SK-N-SH (cell line): ENCODE data around the gene ADCY7. TPM values are rescaled to one million over a fixed set of nuclear protein-coding genes. Genes with fewer than 3 reads are reported as not detected.

Experiments used
- CTCF ChIA-PET: fragments of 300-600, 350-600 bp; formaldehyde crosslinking; extraction: SDS; loops from one replicate; lab custom pipeline; 2021; lab: Yijun Ruan, JAX
- POLR2A ChIA-PET: fragments of 350-600 bp; sonication (Branson Sonifier 250); formaldehyde crosslinking; extraction: SDS; loops from one replicate; lab custom pipeline; 2020; ENCODE audit warnings: antibody characterized with exemption, inconsistent platforms; lab: Yijun Ruan, JAX
- DNase-seq: peaks from one replicate; pipeline ENCODE4 v3.0.0; 2012
- H2AFZ ChIP-seq: fragments of 200-600 bp; sonication (generic); 2 replicates; pipeline ENCODE4 v1.8.1; 2016; ENCODE audit warnings: antibody characterized with exemption, mild to moderate bottlenecking, low read depth
- H3F3A ChIP-seq: fragments of 200-600 bp; sonication (generic); replicated peaks from 2 replicates; pipeline ENCODE3; 2016; ENCODE audit warnings: antibody characterized with exemption, mild to moderate bottlenecking; ENCODE audit not compliant: insufficient read depth
- H3K27ac ChIP-seq, 2 experiments: fragments of 200-500 bp in 1 of 2; fragments of 200-600 bp in 1 of 2; sonication (Bioruptor generic) in 1 of 2; sonication (generic), shearing (Covaris generic) in 1 of 2; 2 replicates each; pipeline versions ENCODE4 v1.5.1 to v1.6.1; 2014 to 2016; ENCODE audit warnings: low read depth in 2 of 2, inconsistent platforms in 1 of 2, low read length in 1 of 2, mild to moderate bottlenecking in 1 of 2, mixed read lengths in 1 of 2
- H3K27me3 ChIP-seq: fragments of 200-600 bp; sonication (generic), shearing (Covaris generic); 2 replicates; pipeline ENCODE4 v1.6.1; 2016; ENCODE audit warnings: mixed run types; ENCODE audit not compliant: insufficient read depth
- H3K36me3 ChIP-seq, 2 experiments: fragments of 200-500 bp in 1 of 2; fragments of 200-600 bp in 1 of 2; sonication (Bioruptor generic) in 1 of 2; sonication (generic) in 1 of 2; replicated peaks in 1 of 2; 2 replicates each; pipeline versions ENCODE3 to v1.5.1; 2014 to 2016; ENCODE audit warnings: low read length in 1 of 2, mild to moderate bottlenecking in 1 of 2; ENCODE audit not compliant: insufficient read depth in 2 of 2, control insufficient read depth in 1 of 2
- H3K4me1 ChIP-seq, 2 experiments: fragments of 200-500 bp in 1 of 2; fragments of 200-600 bp in 1 of 2; sonication (Bioruptor generic) in 1 of 2; sonication (generic), shearing (Covaris generic) in 1 of 2; 2 replicates each; pipeline versions ENCODE4 v1.5.1 to v1.6.1; 2014 to 2016; ENCODE audit warnings: low read depth in 1 of 2, low read length in 1 of 2, mixed run types in 1 of 2; ENCODE audit not compliant: insufficient read depth in 2 of 2, control insufficient read depth in 1 of 2
- H3K4me2 ChIP-seq: fragments of 200-600 bp; sonication (generic), shearing (Covaris generic); 2 replicates; pipeline ENCODE4 v1.6.1; 2017; ENCODE audit warnings: mixed run types
- H3K4me3 ChIP-seq, 2 experiments: fragments of 200-500 bp in 1 of 2; fragments of 200-600 bp in 1 of 2; sonication (Bioruptor generic) in 1 of 2; sonication (generic), shearing (Covaris generic) in 1 of 2; 2 replicates each; pipeline versions ENCODE4 v1.5.1 to v1.8.1; 2014 to 2016; ENCODE audit warnings: low read depth in 2 of 2, inconsistent platforms in 1 of 2, low read length in 1 of 2, mild to moderate bottlenecking in 1 of 2, mixed read lengths in 1 of 2, moderate library complexity in 1 of 2
- H3K79me2 ChIP-seq: fragments of 200-600 bp; sonication (generic); 2 replicates; pipeline ENCODE4 v1.8.1; 2017; ENCODE audit warnings: mild to moderate bottlenecking; ENCODE audit not compliant: insufficient read depth
- H3K9ac ChIP-seq: fragments of 200-600 bp; sonication (generic); 2 replicates; pipeline ENCODE4 v1.6.1; 2017; ENCODE audit warnings: mixed run types
- H3K9me2 ChIP-seq: fragments of 200-600 bp; sonication (generic); 2 replicates; pipeline ENCODE4 v1.6.1; 2017; ENCODE audit warnings: mixed run types
- H3K9me3 ChIP-seq: fragments of 200-600 bp; sonication (generic); 2 replicates; pipeline ENCODE4 v1.6.1; 2017; ENCODE audit warnings: mixed run types, mild to moderate bottlenecking, moderate library complexity
- H4K20me1 ChIP-seq: fragments of 200-600 bp; sonication (generic); 2 replicates; pipeline ENCODE4 v1.6.1; 2017; ENCODE audit warnings: mild to moderate bottlenecking, mixed run types; ENCODE audit not compliant: insufficient read depth
- CHD2 ChIP-seq: fragments of 150-350 bp; IDR thresholded peaks from 2 replicates; pipeline ENCODE4 v1.6.1; 2018; ENCODE audit warnings: low read length; ENCODE audit not compliant: partially characterized antibody
- ELF1 ChIP-seq: IDR thresholded peaks from 2 replicates; pipeline ENCODE4 v1.4.0; 2012
- EZH2phosphoT487 ChIP-seq: fragments of 200-600 bp; sonication (generic); IDR thresholded peaks from 2 replicates; pipeline ENCODE4 v1.6.1; 2017; ENCODE audit warnings: low read depth, mixed run types, mild to moderate bottlenecking, antibody characterized with exemption, moderate library complexity, borderline replicate concordance
- FOSL2 ChIP-seq: IDR thresholded peaks from 2 replicates; pipeline ENCODE4 v1.4.0; 2012; ENCODE audit warnings: low read depth, mild to moderate bottlenecking, moderate library complexity, borderline replicate concordance
- FOXM1 ChIP-seq: IDR thresholded peaks from 2 replicates; pipeline ENCODE4 v1.4.0; 2012; ENCODE audit warnings: low read depth, mild to moderate bottlenecking
- JUND ChIP-seq: IDR thresholded peaks from 2 replicates; pipeline ENCODE4 v1.4.0; 2012
- MXI1 ChIP-seq: IDR thresholded peaks from 2 replicates; pipeline ENCODE4 v1.6.1; 2012; ENCODE audit warnings: mild to moderate bottlenecking, low read depth, low read length, improper control_type of control experiment
- NRF1 ChIP-seq: IDR thresholded peaks from 2 replicates; pipeline ENCODE4 v1.6.1; 2012; ENCODE audit warnings: low read depth, mild to moderate bottlenecking, low read length
- POLR2AphosphoS5 ChIP-seq: IDR thresholded peaks from 2 replicates; pipeline ENCODE4 v1.6.1; 2012; ENCODE audit warnings: low read depth, low read length
- RAD21 ChIP-seq: IDR thresholded peaks from 2 replicates; pipeline ENCODE4 v1.6.1; 2012; ENCODE audit warnings: mild to moderate bottlenecking, low read length
- RCOR1 ChIP-seq: fragments of 150-350 bp; IDR thresholded peaks from 2 replicates; pipeline ENCODE4 v1.6.1; 2017; ENCODE audit warnings: antibody characterized with exemption, low read length
- RFX5 ChIP-seq: IDR thresholded peaks from 2 replicates; pipeline ENCODE4 v1.6.1; 2012; ENCODE audit warnings: mild to moderate bottlenecking, improper control_type of control experiment, low read length
- RXRA ChIP-seq: IDR thresholded peaks from 2 replicates; pipeline ENCODE4 v1.4.0; 2012; ENCODE audit warnings: low read depth, mild to moderate bottlenecking, borderline replicate concordance
- SIN3A ChIP-seq: IDR thresholded peaks from 2 replicates; pipeline ENCODE4 v1.6.1; 2012; ENCODE audit warnings: low read depth, mild to moderate bottlenecking, low read length, moderate library complexity, borderline replicate concordance
- SMC3 ChIP-seq: IDR thresholded peaks from 2 replicates; pipeline ENCODE4 v1.6.1; 2012; ENCODE audit warnings: low read depth, low read length, improper control_type of control experiment
- TAF1 ChIP-seq: IDR thresholded peaks from 2 replicates; pipeline ENCODE4 v1.6.1; 2012; ENCODE audit warnings: low read depth, mild to moderate bottlenecking, low read length, moderate library complexity, borderline replicate concordance
- USF1 ChIP-seq: IDR thresholded peaks from 2 replicates; pipeline ENCODE4 v1.4.0; 2012; ENCODE audit warnings: low read depth, borderline replicate concordance
- YY1 ChIP-seq: IDR thresholded peaks from 2 replicates; pipeline ENCODE4 v1.4.0; 2012; ENCODE audit warnings: low read depth, mild to moderate bottlenecking
- WGBS: methylation state at CpG from one replicate; pipeline ENCODE4 v1.1.6; 2017; ENCODE audit warnings: low lambda C conversion rate; 5-methylcytosine and 5-hydroxymethylcytosine counted together
- polyA plus RNA-seq, 3 experiments: library from polyadenylated mRNA; depleted of rRNA; stranded (reverse); fragments of >200 nt; gene quantifications; 2 replicates each; pipeline ENCODE4 v1.2.3, GENCODE V29; 2012
- TF ChIP-seq, protein P1 (sequence below): IDR thresholded peaks from 2 replicates; pipeline ENCODE4 v1.4.0; 2012; ENCODE audit warnings: low read depth
- TF ChIP-seq, protein P2 (sequence below): IDR thresholded peaks from 2 replicates; pipeline ENCODE4 v1.6.1; 2012; ENCODE audit warnings: mild to moderate bottlenecking, low read depth, low read length, moderate library complexity
- TF ChIP-seq, protein P3 (sequence below): fragments of 150-350 bp; IDR thresholded peaks from 2 replicates; pipeline ENCODE4 v1.6.1; 2017; ENCODE audit warnings: antibody characterized with exemption, low read length, low read depth, borderline replicate concordance

The ADCY7 gene
- polyA plus RNA-seq, 1 of the 3 experiments (the other 2 are of a cell fraction) = 14.3 TPM

DNA sequence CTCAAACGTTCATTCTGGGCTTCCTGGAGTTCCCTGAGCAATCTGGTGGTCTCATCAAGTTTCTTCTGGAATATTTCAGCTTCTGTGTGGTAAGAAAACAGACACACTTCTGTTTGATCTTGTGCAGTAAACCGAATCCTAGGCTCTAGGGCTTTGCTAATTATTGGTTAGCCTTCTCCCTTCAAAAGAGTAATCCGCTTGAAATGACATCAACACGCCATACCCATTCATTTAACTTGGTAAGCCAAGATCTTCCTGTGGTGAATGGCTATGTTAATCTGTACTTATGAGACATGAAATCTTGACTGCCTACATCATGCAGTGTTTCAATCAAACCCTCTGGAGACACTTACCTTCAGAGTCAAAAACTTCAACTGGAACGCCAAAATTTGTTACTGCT lies 54.0 kb downstream of the ADCY7 start:
- Histone ChIP-seq H3K9ac (no peak overlapping the region), H3K9me2 (no peaks in the 10 kb centered on the region), H3K79me2 (no peaks in the 10 kb centered on the region), H4K20me1 (no peaks in the 10 kb centered on the region), H3K27me3 (no peaks in the 10 kb centered on the region), H2AFZ (no peak overlapping the region), H3K27ac (no peak overlapping the region), H3K4me3 (no peak overlapping the region), H3K9me3 (no peaks in the 10 kb centered on the region), H3K4me2 (no peak overlapping the region), H3K36me3 (peaks cover 71 to 93% of the 10 kb centered on the region in 2 experiments), H3F3A (peaks cover 11% of the 10 kb centered on the region), H3K4me1 (peaks cover 0 to 20% of the 10 kb centered on the region in 2 experiments; a peak in 2 of 4 replicates)
- no peak for DNase-seq
- TF ChIP-seq FOXM1 = no peak
- no peak for TF ChIP-seq ELF1
- no peak for TF ChIP-seq EZH2phosphoT487
- TF ChIP-seq YY1 = no peak
- no peak for TF ChIP-seq RCOR1
- TF ChIP-seq NRF1 = no peak
- no peak for TF ChIP-seq RFX5
- ChIA-PET POLR2A (no interaction called here), CTCF (interaction anchor here (0.8 to 1.6 kb wide), 2 partner anchors 10 to 75 kb away, joined by 3 to 5 read pairs; no protein-coding TSS in a partner anchor)
- 94% methylated on average over 5 of the region's 5 CpGs for WGBS

GRCh38 chr16:50322333-50322732 lies 56.0 kb downstream of the ADCY7 start:
- peaks cover 71 to 92% of the 10 kb centered on the region in 2 experiments for H3K36me3 ChIP-seq

More at GRCh38 chr16:50322333-50322732, 56.0 kb downstream of the ADCY7 start:
- H3K4me2 ChIP-seq = no peak overlapping the region
- no peak overlapping the region for H3K27ac ChIP-seq
- no peaks in the 10 kb centered on the region for H4K20me1 ChIP-seq
- TF ChIP-seq SIN3A (no peak), RCOR1 (no peak), MXI1 (no peak), TAF1 (no peak), POLR2AphosphoS5 (no peak), YY1 (no peak), ELF1 (no peak), RFX5 (no peak), CHD2 (no peak), EZH2phosphoT487 (no peak), FOSL2 (no peak), RAD21 (no peak), JUND (no peak), USF1 (no peak), SMC3 (no peak), RXRA (no peak)
- TF ChIP-seq, protein P1, sequence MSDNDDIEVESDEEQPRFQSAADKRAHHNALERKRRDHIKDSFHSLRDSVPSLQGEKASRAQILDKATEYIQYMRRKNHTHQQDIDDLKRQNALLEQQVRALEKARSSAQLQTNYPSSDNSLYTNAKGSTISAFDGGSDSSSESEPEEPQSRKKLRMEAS = no peak
- TF ChIP-seq, protein P2, sequence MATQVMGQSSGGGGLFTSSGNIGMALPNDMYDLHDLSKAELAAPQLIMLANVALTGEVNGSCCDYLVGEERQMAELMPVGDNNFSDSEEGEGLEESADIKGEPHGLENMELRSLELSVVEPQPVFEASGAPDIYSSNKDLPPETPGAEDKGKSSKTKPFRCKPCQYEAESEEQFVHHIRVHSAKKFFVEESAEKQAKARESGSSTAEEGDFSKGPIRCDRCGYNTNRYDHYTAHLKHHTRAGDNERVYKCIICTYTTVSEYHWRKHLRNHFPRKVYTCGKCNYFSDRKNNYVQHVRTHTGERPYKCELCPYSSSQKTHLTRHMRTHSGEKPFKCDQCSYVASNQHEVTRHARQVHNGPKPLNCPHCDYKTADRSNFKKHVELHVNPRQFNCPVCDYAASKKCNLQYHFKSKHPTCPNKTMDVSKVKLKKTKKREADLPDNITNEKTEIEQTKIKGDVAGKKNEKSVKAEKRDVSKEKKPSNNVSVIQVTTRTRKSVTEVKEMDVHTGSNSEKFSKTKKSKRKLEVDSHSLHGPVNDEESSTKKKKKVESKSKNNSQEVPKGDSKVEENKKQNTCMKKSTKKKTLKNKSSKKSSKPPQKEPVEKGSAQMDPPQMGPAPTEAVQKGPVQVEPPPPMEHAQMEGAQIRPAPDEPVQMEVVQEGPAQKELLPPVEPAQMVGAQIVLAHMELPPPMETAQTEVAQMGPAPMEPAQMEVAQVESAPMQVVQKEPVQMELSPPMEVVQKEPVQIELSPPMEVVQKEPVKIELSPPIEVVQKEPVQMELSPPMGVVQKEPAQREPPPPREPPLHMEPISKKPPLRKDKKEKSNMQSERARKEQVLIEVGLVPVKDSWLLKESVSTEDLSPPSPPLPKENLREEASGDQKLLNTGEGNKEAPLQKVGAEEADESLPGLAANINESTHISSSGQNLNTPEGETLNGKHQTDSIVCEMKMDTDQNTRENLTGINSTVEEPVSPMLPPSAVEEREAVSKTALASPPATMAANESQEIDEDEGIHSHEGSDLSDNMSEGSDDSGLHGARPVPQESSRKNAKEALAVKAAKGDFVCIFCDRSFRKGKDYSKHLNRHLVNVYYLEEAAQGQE = no peak
- TF ChIP-seq, protein P3, sequence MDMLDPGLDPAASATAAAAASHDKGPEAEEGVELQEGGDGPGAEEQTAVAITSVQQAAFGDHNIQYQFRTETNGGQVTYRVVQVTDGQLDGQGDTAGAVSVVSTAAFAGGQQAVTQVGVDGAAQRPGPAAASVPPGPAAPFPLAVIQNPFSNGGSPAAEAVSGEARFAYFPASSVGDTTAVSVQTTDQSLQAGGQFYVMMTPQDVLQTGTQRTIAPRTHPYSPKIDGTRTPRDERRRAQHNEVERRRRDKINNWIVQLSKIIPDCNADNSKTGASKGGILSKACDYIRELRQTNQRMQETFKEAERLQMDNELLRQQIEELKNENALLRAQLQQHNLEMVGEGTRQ = no peak
- no peak overlapping the region for H3K4me3 ChIP-seq
- no peak overlapping the region for H2AFZ ChIP-seq
- no peaks in the 10 kb centered on the region for H3K79me2 ChIP-seq
- no peak for DNase-seq
- peaks cover 0 to 3% of the 10 kb centered on the region in 2 experiments; a peak in 2 of 4 replicates for H3K4me1 ChIP-seq
- no peaks in the 10 kb centered on the region for H3K9me3 ChIP-seq
- POLR2A ChIA-PET = no interaction called here
- no peaks in the 10 kb centered on the region for H3K9me2 ChIP-seq
- H3K27me3 ChIP-seq = no peaks in the 10 kb centered on the region
- CTCF ChIA-PET = interaction anchor here (1.1 to 2.0 kb wide), 6 partner anchors 32 to 342 kb away, joined by 3 to 8 read pairs (median 4); partner anchors contain the start of gene CNEP1R1
- H3K9ac ChIP-seq = no peak overlapping the region
- WGBS = 92% methylated on average over 1 of the region's 1 CpG
- H3F3A ChIP-seq = peaks cover 11% of the 10 kb centered on the region
